Osteocyte (in vitro differentiated cells): ENCODE results near the gene ADCYAP1R1. TPM values are rescaled to one million over a fixed set of nuclear protein-coding genes. Genes with fewer than 3 reads are reported as not detected.

Experiments
- DNase-seq: peaks from one replicate; pipeline ENCODE4 v3.0.0; 2021; ENCODE audit warnings: mixed read lengths; ENCODE audit not compliant: unreplicated experiment; ENCODE audit errors: extremely low spot score
- H3K27ac Mint-ChIP-seq: one replicate; pipeline ENCODE4 v1.8.0; 2021; ENCODE audit warnings: mild to moderate bottlenecking, mixed read lengths; ENCODE audit not compliant: unreplicated experiment
- H3K27me3 Mint-ChIP-seq: one replicate; pipeline ENCODE4 v1.8.0; 2021; ENCODE audit warnings: mixed read lengths; ENCODE audit not compliant: unreplicated experiment
- H3K36me3 Mint-ChIP-seq: one replicate; pipeline ENCODE4 v1.8.0; 2021; ENCODE audit warnings: mixed read lengths; ENCODE audit not compliant: unreplicated experiment
- H3K4me1 Mint-ChIP-seq: one replicate; pipeline ENCODE4 v1.8.0; 2021; ENCODE audit warnings: mixed read lengths; ENCODE audit not compliant: unreplicated experiment
- H3K4me3 Mint-ChIP-seq: one replicate; pipeline ENCODE4 v1.8.0; 2021; ENCODE audit warnings: mild to moderate bottlenecking, moderate library complexity, mixed read lengths; ENCODE audit not compliant: unreplicated experiment
- H3K9me3 Mint-ChIP-seq: one replicate; pipeline ENCODE4 v1.8.0; 2021; ENCODE audit warnings: mixed read lengths; ENCODE audit not compliant: unreplicated experiment
- total RNA-seq: library from RNA; stranded (reverse); gene quantifications from 2 replicates; pipeline ENCODE4 v1.2.1, GENCODE V29; 2021
- TF ChIP-seq, protein P1 (sequence below): fragments of 200-600 bp; sonication (generic); IDR thresholded peaks from 2 replicates; pipeline ENCODE4 v1.5.0; 2021; ENCODE audit warnings: antibody characterized with exemption, mild to moderate bottlenecking, moderate library complexity

ADCYAP1R1 gene
- total RNA-seq, 1 donor from 2014 or later = not detected

DNA sequence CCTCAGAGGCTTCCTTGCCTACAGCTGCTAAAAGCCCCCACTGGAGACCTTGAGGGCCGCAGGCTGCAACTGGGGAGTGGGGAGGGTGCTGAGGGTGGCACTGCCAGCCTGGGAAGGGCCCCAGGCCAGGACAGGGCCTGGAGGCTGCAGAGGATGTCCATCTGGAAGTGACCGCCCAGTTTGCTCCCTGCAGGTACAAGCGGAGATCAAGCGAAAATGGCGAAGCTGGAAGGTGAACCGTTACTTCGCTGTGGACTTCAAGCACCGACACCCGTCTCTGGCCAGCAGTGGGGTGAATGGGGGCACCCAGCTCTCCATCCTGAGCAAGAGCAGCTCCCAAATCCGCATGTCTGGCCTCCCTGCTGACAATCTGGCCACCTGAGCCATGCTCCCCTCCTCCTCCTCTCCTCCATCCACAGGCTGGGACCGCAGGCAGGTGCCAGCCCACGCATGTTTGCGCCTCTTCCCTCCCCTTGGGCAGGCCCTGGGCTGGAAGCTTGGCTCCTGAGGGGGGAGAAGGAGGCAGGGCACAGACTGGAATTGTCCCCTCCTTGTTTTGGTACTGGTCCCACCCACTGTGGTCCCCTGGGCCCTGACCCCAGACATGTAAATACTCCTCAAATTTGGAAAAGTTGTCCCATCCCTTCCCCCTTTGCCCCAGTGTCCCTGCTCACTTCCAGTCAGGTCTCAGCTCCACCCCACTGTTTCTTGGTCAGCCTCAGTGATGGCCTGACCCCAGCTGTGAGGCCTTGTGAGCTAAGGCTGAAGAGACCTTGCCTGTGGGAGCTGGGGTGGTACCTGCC is 54.4 kb downstream of the ADCYAP1R1 start:
- Mint-ChIP-seq H3K27ac (no peak overlapping the region), H3K4me3 (no peak overlapping the region), H3K27me3 (peaks cover 15% of the 10 kb centered on the region), H3K4me1 (no peaks in the 10 kb centered on the region), H3K36me3 (no peaks in the 10 kb centered on the region), H3K9me3 (no peaks in the 10 kb centered on the region)
- DNase-seq = peak; percentile 75
- TF ChIP-seq, protein P1, sequence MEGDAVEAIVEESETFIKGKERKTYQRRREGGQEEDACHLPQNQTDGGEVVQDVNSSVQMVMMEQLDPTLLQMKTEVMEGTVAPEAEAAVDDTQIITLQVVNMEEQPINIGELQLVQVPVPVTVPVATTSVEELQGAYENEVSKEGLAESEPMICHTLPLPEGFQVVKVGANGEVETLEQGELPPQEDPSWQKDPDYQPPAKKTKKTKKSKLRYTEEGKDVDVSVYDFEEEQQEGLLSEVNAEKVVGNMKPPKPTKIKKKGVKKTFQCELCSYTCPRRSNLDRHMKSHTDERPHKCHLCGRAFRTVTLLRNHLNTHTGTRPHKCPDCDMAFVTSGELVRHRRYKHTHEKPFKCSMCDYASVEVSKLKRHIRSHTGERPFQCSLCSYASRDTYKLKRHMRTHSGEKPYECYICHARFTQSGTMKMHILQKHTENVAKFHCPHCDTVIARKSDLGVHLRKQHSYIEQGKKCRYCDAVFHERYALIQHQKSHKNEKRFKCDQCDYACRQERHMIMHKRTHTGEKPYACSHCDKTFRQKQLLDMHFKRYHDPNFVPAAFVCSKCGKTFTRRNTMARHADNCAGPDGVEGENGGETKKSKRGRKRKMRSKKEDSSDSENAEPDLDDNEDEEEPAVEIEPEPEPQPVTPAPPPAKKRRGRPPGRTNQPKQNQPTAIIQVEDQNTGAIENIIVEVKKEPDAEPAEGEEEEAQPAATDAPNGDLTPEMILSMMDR = no peak

DNA sequence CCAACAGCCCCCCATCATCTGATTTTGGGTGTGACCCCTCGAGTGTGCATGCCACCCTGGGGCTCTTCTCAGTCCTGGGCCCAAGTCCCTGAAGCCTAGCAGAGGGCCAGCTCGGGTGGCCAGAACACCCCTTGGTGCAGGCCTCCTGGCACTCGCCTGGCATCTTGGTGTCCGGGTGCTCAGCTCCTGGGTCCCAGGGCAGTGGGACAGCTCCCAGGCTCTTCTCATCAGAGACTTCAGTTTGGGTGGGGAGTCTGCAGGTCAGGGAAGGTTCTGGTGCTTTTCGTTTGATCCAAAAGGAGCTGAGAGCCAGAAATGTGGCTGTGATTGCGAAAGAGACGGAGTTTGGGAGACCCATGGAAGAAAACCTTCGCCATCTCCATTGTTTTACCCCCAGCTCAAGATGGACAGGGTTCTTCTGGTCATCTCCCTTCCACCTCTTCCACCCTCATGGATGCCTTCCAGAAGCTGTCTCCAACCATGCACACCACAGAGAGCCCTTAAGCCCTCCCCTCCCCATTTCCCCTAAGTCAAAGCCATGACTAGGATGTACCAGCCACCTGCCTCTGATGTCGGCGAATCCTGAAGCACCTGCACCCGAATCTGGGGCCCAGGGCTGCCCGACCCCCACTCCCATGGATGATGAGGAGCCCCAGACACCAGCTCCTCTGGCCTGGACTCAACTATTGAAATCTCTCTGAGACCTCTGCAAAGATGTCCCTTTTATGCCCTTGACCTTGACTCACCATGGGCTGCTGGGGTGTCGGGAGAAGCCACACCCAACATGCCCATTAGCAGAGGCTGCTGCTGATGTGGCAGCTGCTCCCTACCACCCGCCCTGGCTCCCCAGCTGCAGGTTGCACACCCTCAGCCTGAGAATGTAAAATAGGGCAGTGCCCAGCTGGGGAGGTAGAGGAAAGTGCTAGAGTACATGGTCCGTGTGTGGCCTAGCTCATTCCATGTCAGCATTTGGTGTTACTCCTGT is 55.3 kb downstream of the ADCYAP1R1 start:
- Mint-ChIP-seq H3K4me1 (no peaks in the 10 kb centered on the region), H3K27me3 (peaks cover 16% of the 10 kb centered on the region), H3K36me3 (no peaks in the 10 kb centered on the region), H3K4me3 (no peak overlapping the region), H3K27ac (no peak overlapping the region), H3K9me3 (no peaks in the 10 kb centered on the region)
- TF ChIP-seq, protein P1 = no peak
- DNase-seq = peak; percentile 69

DNA sequence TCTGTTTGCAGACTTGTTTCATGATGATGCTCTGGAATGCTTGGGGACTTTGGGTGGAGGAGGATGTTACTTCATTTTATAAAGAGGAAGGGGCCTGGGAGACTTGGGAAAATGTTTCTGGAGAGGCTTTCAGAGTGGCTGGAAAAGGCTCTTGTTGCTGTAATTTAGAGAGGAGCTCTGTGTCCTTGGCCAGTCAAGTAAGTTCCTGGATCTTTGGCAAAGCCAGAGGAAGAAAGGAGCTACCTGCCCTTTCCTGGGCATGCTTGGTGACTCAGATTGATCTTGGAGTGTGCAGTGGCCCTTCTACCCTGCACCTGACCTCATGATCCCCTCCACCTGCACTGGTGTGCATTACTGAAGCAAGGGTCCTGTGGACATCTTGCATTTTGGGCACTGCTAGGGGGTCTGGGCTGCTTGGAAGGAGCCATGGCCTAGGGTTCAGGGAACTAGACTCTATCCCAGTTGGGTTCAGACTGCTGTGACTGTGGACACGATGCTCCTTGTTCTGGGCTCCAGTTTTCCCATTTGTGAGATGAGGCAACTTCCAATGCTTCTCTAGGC is 56.1 kb downstream of the ADCYAP1R1 start:
- Mint-ChIP-seq H3K4me1 (no peaks in the 10 kb centered on the region), H3K27ac (no peak overlapping the region), H3K36me3 (no peaks in the 10 kb centered on the region), H3K9me3 (no peaks in the 10 kb centered on the region), H3K4me3 (no peak overlapping the region), H3K27me3 (peaks cover 13% of the 10 kb centered on the region)
- peak; percentile 48 for DNase-seq
- TF ChIP-seq, protein P1 = no peak

DNA sequence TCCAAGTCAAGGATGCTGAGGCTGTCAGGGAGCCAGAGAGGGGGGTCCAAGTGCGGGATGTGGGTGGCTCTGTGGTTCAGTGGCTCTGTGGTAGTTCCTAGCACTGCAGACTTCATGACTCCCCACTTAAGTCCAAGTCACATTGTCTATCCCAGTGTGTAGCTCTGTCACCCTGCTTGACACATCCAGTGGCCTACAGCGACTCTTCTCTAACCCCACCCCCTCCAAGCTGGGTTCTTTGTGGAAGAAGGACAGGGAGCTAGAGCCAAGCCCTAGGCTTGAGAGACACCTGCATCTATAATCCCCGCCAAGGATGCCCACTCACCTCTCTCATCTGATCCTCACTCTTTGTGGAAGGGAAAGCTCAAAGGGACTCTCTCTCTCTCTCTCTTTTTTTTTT is 57.6 kb downstream of the ADCYAP1R1 start:
- no peak overlapping the region for H3K4me3 Mint-ChIP-seq
- no peaks in the 10 kb centered on the region for H3K4me1 Mint-ChIP-seq
- H3K27me3 Mint-ChIP-seq = peaks cover 14% of the 10 kb centered on the region
- no peaks in the 10 kb centered on the region for H3K36me3 Mint-ChIP-seq
- DNase-seq = peak; percentile 73
- no peaks in the 10 kb centered on the region for H3K9me3 Mint-ChIP-seq
- H3K27ac Mint-ChIP-seq = no peak overlapping the region
- TF ChIP-seq, protein P1 = no peak
